HG03060 (cell line): ENCODE results near the gene GJC2.
A peak's percentile ranks its signal among the peaks of the same experiment; 100 is the strongest.
"Not testable (repeated sequence)": the region's sequence is repeated elsewhere in the genome, so short reads cannot be mapped to it uniquely, and the experiment has no call there.

ENCODE experiments used
- ATAC-seq: cut with Tn5 transposase; IDR thresholded peaks from one replicate; pipeline ENCODE4 v1.9.1; 2021; ENCODE audit warnings: low read depth, moderate number of reproducible peaks; ENCODE audit not compliant: unreplicated experiment

The GJC2 gene

DNA sequence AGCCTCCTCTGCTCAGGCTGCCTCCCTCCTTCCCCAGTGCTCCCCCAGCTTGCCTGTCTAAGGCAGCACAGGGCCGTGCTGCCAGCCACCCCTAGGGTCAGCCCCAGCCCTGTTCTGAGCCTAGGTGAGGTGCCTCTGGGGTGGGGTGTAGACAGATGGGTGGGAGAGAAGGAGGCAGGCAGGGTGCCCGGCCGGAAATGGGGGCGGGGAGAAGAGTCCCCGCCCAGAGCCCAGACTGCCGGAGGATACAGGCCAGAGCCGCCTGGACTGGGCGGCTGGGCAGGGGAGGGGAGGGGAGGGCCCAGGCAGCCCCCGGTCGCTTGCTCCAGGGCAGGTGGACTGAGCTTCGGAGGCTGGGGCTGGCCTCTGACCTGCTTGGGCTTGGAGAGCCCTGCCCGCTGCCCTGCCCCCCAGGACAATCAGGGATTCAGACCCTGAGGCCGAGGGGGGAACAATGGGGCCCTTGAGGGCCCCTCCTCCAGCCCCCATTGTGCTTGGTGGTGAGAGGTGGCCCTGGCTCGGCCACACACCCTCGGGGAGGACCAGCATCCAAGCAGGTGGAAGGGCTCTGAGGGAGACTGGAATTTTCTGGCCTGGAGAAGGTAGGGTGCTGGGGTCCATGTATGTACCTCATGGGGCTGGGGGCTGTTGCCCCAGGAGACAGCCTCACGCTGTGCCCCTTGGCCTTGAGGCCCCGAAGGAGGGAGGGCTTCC, at the start of gene GJC2:
TSS of gene GJC2 (plus strand) at position 525 of the 714 bp plus-strand sequence. CDS start 7,829 bp downstream, outside the sequence.
- no peak for ATAC-seq

DNA sequence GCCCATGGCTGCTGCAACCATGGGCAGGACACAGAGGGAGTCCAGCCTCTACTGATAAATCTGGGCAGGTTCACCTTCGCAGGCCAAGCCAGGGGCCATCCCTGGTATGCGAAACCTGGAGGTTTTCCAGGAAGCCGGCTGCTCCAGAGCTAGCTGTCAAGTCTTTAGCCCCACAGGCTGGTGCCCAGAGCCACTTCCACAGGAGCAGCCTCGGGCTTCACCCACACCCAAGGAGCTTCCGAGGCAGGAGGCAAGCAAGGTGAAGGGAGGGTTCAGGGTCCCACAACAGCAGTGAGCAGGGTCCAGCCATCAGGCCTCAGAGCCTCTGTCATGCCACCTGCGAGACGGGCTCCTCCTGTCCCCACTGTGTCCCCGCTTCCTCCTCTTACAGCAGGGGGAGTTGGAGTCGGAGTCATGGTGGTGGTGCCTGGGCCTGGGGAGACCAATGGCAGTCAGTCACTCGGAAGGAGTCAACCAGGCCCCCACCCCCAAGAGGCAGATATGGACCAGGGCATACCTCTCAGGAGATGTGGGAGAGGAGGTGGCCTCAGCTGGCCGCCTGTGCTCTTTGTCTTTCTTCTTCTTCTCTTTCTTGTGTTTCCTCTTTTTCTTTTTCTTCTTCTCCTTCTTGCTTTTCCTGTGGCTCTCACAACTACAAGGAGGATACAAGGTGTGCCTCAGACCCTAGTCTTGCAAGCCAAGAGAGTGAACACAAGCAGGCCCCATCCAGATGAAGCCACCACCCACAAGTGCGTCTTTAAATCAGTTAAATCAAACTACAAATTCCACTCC, 48.7 kb upstream of the GJC2 start:
- ATAC-seq: no peak

GRCh38 chr1:228101614-228101993, 48.1 kb upstream of the GJC2 start:
- ATAC-seq: no peak

GRCh38 chr1:228101994-228102790, 47.5 kb upstream of the GJC2 start:
- no peak for ATAC-seq

DNA sequence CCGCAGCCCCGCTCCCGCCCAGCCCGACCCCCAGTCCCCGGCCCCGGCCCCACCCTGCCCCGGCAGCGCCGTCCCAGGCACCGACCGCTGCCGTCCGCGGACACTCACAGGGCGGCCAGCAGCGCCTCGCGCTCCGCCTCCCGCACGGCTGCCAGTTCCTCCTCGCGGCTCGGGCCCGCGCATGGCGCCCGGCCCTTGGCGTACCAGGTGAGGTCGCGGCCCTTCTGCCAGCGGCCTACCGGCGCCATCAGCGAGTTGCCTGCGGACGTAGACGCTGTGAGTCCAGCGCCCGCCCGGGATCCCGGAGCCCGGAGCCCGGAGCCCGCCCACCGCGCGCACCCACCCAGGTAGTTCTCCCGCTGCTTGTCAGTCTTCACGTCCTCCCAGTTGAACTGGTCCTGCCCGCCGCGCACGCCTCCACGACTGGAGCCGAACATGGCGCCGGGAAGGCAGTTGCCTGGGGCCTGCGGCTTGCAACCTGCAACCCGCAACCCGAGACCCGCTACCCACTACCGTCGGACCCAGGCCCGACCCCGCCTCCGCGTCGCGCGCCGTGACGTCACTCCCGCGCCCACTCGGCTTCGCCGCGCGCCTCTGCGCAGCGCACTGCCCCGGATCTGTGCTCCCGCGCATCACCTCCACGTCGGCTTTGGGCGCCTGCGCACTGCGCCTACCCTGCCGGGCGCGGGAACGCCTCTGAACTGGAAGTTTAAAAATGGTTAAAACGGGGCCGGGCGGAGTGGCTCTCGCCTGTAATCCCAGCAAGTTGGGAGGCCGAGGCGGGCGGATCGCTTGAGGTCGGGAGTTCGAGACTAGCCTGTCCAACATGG, 46.7 kb upstream of the GJC2 start, which contains the start of gene C1orf35:
TSS of gene C1orf35 (minus strand) at position 535 of the 830 bp plus-strand sequence. CDS start at position 437, 98 bp downstream.
- peak; percentile 47 for ATAC-seq

DNA sequence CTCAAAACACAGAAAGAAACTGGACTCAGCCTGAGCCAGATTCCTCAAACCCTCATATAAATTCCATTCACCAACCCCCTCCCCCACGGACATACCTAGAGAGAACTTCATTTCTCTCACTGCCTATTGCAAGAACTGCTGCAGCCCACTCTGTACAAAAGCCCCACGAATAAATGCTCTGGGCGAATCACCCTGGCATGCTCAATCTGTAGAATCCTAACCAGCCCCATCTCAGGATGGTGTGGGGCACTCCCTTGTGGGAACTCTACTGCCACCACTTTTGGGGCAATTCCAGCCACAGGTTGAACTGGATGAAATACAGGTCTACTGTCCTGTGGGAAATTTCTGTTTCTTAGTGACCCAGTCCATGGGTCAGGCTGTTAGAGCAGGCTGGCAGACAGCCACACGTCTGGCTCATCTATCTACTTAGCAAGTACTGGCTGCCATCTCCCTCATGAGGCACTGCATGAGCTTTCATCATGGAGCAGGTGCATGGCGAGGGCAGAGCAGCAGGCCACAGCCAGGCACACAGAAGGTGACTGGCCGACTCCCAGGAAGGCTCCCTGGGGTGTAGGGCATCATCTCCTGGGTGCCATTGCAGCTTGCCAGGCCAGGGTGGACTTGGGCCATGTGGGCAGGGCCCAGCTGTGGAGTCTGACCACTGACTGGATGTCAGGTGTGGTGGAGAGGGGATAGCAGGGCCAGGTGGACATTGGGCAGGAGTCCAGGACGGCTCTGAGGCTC, 45.0 kb upstream of the GJC2 start:
- ATAC-seq: no peak

GRCh38 chr1:228105270-228105995, 44.3 kb upstream of the GJC2 start:
- ATAC-seq: no peak

- ATAC-seq: no peak
These were observed 43.5 kb upstream of the GJC2 start for GRCh38 chr1:228105996-228106799.

DNA sequence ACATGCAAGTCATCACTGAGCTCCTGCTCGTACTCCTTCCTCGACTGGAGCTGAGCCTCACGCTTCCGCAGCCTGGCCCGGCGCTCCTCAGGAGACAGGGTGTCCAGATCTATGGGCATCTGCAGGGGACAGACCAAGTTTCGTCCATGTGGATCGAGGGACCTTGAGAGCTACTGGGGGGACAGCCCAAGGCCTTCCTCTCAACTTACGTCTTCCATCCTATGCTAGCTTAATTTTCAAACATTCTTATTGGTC, 43.0 kb upstream of the GJC2 start:
- no peak for ATAC-seq

DNA sequence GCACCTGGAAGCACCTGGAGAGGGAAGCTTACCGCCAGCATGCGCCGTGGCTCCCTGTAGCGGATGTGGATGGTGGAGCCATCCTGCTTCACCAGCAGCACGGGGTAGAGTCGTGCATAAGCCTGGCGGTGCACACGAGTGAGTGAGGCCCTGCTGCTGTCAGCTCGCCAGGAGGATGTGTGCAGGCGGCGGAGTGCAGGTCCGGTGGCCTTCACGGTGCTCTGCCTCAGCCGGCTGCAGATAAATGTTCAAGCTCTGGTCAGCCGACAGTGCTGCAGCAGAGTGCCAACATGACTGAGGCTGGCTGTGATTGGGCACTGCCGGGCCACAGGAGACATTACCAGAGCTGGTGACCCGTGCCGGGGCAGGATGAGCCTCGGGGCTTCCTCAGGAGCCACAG, 42.1 kb upstream of the GJC2 start:
- ATAC-seq: no peak

DNA sequence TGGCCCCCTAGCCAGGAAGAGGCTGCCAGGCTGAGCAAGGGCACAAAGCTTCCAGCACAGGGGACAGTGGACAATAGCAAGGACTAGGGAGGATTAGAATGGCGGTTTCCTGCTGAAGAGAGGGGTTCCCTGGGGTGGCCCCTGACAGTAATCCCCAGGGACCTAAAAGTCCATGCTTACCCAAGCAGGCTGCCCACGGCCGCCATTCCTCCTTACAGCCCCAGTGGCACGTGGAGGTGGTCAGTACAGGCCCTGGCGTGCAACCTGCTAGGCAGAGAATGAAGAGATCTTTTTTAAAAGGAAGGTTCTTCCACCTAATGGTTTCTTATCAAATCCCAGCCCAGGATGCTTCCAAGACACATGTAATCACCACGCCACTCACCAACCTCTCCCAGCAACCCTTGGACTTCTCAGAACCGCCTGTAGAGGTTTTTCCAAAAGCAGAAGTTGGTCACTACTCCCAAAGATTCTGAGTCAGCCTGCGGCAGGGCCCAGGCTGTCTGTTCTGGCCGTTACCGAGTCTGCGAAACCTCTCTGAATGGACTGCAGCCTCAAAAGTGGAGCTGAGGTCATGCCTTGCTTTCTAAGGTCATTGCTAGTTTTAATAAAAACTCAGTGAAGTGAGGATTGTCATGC, 41.6 kb upstream of the GJC2 start:
- ATAC-seq: no peak

DNA sequence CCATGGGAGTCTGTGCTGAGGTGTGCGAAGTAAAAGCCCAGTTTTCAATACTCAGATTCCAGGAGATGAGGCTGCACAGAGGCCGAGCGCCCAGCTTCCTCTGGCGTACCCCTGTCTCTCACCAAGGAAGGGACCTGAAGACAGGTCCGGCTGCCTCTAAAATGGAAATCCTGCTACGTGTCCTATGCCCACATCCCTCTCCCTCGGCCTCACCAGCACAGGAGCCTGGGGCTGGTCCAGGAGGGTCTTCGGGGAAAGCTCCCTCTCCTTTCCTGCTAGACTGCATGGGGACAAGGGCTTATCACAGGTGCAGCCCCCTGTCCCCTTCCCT, 41.0 kb upstream of the GJC2 start:
- peak; percentile 7 for ATAC-seq

DNA sequence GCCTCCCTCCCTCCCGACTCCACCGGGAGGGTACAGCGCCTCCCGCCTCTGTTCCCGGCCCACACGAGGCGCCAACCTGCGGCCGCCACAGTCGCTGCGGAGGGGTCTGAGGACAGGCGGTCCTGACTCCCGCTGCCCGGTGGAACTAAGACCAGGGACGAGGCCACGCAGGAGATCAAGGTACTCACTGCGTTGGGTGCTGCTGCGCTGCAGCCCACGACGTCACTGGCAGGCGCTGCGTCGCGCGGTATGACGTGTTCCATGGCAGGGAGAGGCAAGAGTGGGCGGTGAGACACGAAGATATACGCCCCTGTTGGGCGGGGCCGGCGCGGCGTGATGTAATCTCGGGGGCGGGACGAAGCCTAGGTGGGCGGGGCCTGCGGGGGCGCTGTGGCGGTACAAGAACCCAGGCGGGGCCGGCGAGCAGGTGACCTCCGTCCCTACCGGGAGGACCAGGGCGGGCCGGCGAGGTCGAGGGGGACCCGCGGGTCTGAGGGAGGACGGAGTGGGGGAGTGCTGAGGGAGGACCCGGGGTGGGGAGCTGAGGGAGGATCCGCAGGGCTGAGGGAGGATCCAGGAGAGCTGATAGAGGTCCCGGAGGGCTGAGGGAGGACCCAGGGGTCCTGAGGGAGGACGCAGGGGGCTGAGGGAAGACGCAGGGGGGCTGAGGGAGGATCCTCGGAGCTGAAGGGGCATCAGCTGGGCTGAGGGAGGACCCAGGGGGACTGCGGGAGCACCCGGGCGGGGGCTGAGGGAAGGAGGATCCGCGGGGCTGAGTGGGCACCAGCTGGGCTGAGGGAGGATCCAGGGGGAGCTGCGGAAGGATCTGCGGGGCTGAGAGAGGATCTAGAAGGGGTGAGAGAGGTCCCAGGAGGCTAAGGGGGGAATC, 40.4 kb upstream of the GJC2 start, which contains the start of gene MRPL55:
TSS of gene MRPL55 (minus strand) at position 227 of the 889 bp plus-strand sequence. CDS start 1,039 bp downstream, outside the sequence.
- peak; percentile 84 for ATAC-seq

GRCh38 chr1:228109962-228110488, 39.7 kb upstream of the GJC2 start:
- no peak for ATAC-seq

DNA sequence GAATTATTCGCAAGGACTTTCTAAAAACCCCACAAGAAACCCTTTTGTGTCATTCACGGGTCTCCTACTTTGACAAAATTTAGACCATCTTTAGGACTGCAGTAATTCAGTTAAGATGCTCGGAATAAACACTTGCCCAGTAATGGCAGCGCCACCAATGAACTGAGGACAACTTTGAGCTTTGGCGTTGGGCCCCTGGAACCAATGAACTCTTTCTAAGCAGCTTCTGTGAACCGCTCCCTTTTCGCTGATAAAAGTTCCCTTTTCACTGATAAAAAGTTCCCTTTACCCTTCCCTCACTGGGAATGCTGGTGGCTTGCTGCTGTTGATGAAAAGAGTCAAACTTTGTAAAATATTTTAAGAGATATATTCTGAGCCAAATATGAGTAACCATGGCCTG, 39.2 kb upstream of the GJC2 start:
- ATAC-seq: no peak

GRCh38 chr1:228111315-228111714, 38.4 kb upstream of the GJC2 start:
- ATAC-seq: not testable (repeated sequence)

GRCh38 chr1:228112167-228112566, 37.6 kb upstream of the GJC2 start:
- ATAC-seq: no peak
